IMR-90 (cell line): ENCODE results near the gene SESN1.
"Not testable (repeated sequence)": the region's sequence is repeated elsewhere in the genome, so short reads cannot be mapped to it uniquely, and the experiment has no call there.

ENCODE experiments used
- CEBPB ChIP-seq: IDR thresholded peaks from 2 replicates; pipeline ENCODE4 v1.6.1; 2012; ENCODE audit warnings: low read depth, low read length, improper control_type of control experiment
- CHD1 ChIP-seq: IDR thresholded peaks from 2 replicates; pipeline ENCODE4 v1.6.1; 2012; ENCODE audit warnings: low read depth, low read length, improper control_type of control experiment
- CTCF ChIP-seq: conservative IDR thresholded peaks from 2 replicates; pipeline ENCODE4 v1.5.1; 2012; ENCODE audit warnings: mild to moderate bottlenecking, low read depth, low read length, improper control_type of control experiment
- RAD21 ChIP-seq: IDR thresholded peaks from 2 replicates; pipeline ENCODE4 v1.6.1; 2012; ENCODE audit warnings: low read length, improper control_type of control experiment
- RFX5 ChIP-seq: IDR thresholded peaks from 2 replicates; pipeline ENCODE4 v1.8.0; 2012; ENCODE audit warnings: low read depth, mild to moderate bottlenecking, low read length, moderate library complexity

- TF ChIP-seq CHD1, CTCF, RFX5, CEBPB, RAD21: not testable (repeated sequence)
Measured at GRCh38 chr6:109136530-109136929, 41.9 kb upstream of the SESN1 start.
